Astrocyte (in vitro differentiated cells and primary cell): ENCODE results near the gene WBP1.

Experiments used
- CTCF ChIP-seq: IDR thresholded peaks from 2 replicates; pipeline ENCODE4 v1.5.1; 2011; ENCODE audit warnings: low read depth, mild to moderate bottlenecking, inconsistent platforms, low read length, moderate library complexity; ENCODE audit not compliant: insufficient read depth
- EZH2 ChIP-seq: IDR thresholded peaks from 2 replicates; pipeline ENCODE4 v1.6.1; 2012; ENCODE audit warnings: mild to moderate bottlenecking, low read length, inconsistent platforms; ENCODE audit not compliant: insufficient read depth

DNA sequence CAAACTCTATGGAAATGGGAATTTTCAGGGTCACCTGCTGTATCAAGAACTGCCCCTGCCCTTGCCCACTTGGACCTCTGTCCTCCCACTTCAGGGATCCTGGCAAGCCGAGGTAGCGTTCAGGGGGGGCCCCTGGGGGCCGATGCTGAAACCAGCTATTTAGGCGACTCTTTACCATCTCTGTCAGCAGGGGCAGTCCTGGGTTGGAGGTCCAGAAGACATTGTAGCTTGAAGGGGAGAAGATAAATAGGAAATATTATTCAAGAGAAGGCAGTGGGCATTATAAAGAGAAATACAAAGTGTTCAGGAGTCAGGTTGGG lies 4.5 kb downstream of the WBP1 start:
- no peak for TF ChIP-seq EZH2
- no peak for TF ChIP-seq CTCF
